ENCODE measurements around the gene CYP1B1. TPM values are rescaled to one million over a fixed set of nuclear protein-coding genes. Genes with fewer than 3 reads are reported as not detected.

Gene CYP1B1
- total RNA-seq, 3 donors from 2014 or later = 6.3 to 13.9 (median 11.4) TPM

Other genes with a start within 250 kb of the CYP1B1 start
- 1 to 10 TPM; 3.4 to 4.3 (median 3.8) TPM for gene RMDN2, start 150.9 kb downstream of the CYP1B1 start, total RNA-seq